ENCODE measurements around the gene SYNGR3. TPM values are rescaled to one million over a fixed set of nuclear protein-coding genes. Genes with fewer than 3 reads are reported as not detected.
A peak's percentile ranks its signal among the peaks of the same experiment; 100 is the strongest.

The SYNGR3 gene
- total and polyA plus RNA-seq, 2 of the 13 experiments (the other 11 are each of a cell fraction or from before 2014, with no cell fraction given) = 0.97 to 5.7 TPM

- no peak for TF ChIP-seq NONO (IDR thresholded peaks at IDR 0.05)
- no peak for TF ChIP-seq NONO (CRISPR knock-in tag; conservative IDR thresholded peaks at IDR 0.05)
- no peak for TF ChIP-seq NKX3-1 (CRISPR knock-in tag; IDR thresholded peaks at IDR 0.05)
- no peak for TF ChIP-seq KAT7 (CRISPR knock-in tag; IDR thresholded peaks at IDR 0.05; ENCODE audit: borderline replicate concordance)
- TF ChIP-seq ZNF570 (CRISPR knock-in tag; IDR thresholded peaks at IDR 0.05; ENCODE audit: borderline replicate concordance) = no peak
- TF ChIP-seq ZNF589 (CRISPR knock-in tag; conservative IDR thresholded peaks at IDR 0.05) = no peak
- no peak for TF ChIP-seq PBX3 (CRISPR knock-in tag; IDR thresholded peaks at IDR 0.05; ENCODE audit: borderline replicate concordance)
- TF ChIP-seq ZC3H4 (CRISPR knock-in tag; IDR thresholded peaks at IDR 0.05; ENCODE audit: borderline replicate concordance) = no peak
- TF ChIP-seq ZNF17 (CRISPR knock-in tag; IDR thresholded peaks at IDR 0.05) = no peak
- no peak for TF ChIP-seq UBTF (CRISPR knock-in tag; IDR thresholded peaks at IDR 0.05)
- no peak for TF ChIP-seq MIXL1 (CRISPR knock-in tag; IDR thresholded peaks at IDR 0.05)
- TF ChIP-seq, protein P1, sequence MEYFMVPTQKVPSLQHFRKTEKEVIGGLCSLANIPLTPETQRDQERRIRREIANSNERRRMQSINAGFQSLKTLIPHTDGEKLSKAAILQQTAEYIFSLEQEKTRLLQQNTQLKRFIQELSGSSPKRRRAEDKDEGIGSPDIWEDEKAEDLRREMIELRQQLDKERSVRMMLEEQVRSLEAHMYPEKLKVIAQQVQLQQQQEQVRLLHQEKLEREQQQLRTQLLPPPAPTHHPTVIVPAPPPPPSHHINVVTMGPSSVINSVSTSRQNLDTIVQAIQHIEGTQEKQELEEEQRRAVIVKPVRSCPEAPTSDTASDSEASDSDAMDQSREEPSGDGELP (IDR thresholded peaks at IDR 0.05; ENCODE audit: borderline replicate concordance, low read depth) = no peak
- no peak; the same call in 1 of the 2 replicates for TF ChIP-seq POLR2AphosphoS5 (IDR thresholded peaks at IDR 0.05; ENCODE audit: low read depth, low read length)
- no peak for TF ChIP-seq KAT8 (CRISPR knock-in tag; IDR thresholded peaks at IDR 0.05)
- TF ChIP-seq SMAD1 (CRISPR knock-in tag; IDR thresholded peaks at IDR 0.05; ENCODE audit: borderline replicate concordance, low read depth) = no peak
- TF ChIP-seq ZNF546 (CRISPR knock-in tag; conservative IDR thresholded peaks at IDR 0.05) = no peak
- TF ChIP-seq, protein P2, sequence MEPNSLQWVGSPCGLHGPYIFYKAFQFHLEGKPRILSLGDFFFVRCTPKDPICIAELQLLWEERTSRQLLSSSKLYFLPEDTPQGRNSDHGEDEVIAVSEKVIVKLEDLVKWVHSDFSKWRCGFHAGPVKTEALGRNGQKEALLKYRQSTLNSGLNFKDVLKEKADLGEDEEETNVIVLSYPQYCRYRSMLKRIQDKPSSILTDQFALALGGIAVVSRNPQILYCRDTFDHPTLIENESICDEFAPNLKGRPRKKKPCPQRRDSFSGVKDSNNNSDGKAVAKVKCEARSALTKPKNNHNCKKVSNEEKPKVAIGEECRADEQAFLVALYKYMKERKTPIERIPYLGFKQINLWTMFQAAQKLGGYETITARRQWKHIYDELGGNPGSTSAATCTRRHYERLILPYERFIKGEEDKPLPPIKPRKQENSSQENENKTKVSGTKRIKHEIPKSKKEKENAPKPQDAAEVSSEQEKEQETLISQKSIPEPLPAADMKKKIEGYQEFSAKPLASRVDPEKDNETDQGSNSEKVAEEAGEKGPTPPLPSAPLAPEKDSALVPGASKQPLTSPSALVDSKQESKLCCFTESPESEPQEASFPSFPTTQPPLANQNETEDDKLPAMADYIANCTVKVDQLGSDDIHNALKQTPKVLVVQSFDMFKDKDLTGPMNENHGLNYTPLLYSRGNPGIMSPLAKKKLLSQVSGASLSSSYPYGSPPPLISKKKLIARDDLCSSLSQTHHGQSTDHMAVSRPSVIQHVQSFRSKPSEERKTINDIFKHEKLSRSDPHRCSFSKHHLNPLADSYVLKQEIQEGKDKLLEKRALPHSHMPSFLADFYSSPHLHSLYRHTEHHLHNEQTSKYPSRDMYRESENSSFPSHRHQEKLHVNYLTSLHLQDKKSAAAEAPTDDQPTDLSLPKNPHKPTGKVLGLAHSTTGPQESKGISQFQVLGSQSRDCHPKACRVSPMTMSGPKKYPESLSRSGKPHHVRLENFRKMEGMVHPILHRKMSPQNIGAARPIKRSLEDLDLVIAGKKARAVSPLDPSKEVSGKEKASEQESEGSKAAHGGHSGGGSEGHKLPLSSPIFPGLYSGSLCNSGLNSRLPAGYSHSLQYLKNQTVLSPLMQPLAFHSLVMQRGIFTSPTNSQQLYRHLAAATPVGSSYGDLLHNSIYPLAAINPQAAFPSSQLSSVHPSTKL (CRISPR knock-in tag; IDR thresholded peaks at IDR 0.05) = no peak
- no peak for TF ChIP-seq HDAC6 (IDR thresholded peaks at IDR 0.05; ENCODE audit: low read depth, low read length)
- TF ChIP-seq, protein P3, sequence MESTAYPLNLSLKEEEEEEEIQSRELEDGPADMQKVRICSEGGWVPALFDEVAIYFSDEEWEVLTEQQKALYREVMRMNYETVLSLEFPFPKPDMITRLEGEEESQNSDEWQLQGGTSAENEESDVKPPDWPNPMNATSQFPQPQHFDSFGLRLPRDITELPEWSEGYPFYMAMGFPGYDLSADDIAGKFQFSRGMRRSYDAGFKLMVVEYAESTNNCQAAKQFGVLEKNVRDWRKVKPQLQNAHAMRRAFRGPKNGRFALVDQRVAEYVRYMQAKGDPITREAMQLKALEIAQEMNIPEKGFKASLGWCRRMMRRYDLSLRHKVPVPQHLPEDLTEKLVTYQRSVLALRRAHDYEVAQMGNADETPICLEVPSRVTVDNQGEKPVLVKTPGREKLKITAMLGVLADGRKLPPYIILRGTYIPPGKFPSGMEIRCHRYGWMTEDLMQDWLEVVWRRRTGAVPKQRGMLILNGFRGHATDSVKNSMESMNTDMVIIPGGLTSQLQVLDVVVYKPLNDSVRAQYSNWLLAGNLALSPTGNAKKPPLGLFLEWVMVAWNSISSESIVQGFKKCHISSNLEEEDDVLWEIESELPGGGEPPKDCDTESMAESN (CRISPR knock-in tag; conservative IDR thresholded peaks at IDR 0.05) = 0 out of 2 replicates have a peak, but pooled peaks have one; percentile 14
- TF ChIP-seq ZNF143 (CRISPR knock-in tag; IDR thresholded peaks at IDR 0.05) = no peak
These were observed 773 bp downstream of the SYNGR3 start (continued) for GRCh38 chr16:1990351-1991134.

Data from HepG2 (cell line).